Gastroesophageal sphincter (tissue), 4 donors: Measurements from ENCODE around the gene CHST8. TPM values are rescaled to one million over a fixed set of nuclear protein-coding genes. Genes with fewer than 3 reads are reported as not detected.
A peak's percentile ranks its signal among the peaks of the same experiment; 100 is the strongest.

ENCODE experiments used
- ATAC-seq: fragments of 150-250 bp; one replicate; pipeline ENCODE4 v1.9.1; 2016; ENCODE audit warnings: mild to moderate bottlenecking, moderate library complexity
- H3K27ac ChIP-seq, 4 donors: fragments of 200-600 bp; sonication (generic) in 3 of 4; 1 replicate in 3 of 4; 2 replicates in 1 of 4; pipeline ENCODE4 v1.5.1; 2016 to 2019
- H3K27me3 ChIP-seq: fragments of 200-600 bp; sonication (generic); one replicate; pipeline ENCODE4 v1.5.1; 2019
- H3K36me3 ChIP-seq, 2 donors: fragments of 200-600 bp; sonication (generic); one replicate each; pipeline ENCODE4 v1.5.1; 2019; ENCODE audit warnings: control low read depth in 1 of 2
- H3K4me1 ChIP-seq, 3 donors: fragments of 200-600 bp; sonication (generic); 1 replicate in 2 of 3; 2 replicates in 1 of 3; pipeline ENCODE4 v1.5.1; 2016 to 2019; ENCODE audit warnings: control low read depth in 2 of 3
- H3K4me3 ChIP-seq, 2 donors: fragments of 200-600 bp; sonication (generic); one replicate each; pipeline ENCODE4 v1.5.1; 2019; ENCODE audit warnings: mild to moderate bottlenecking in 1 of 2, moderate library complexity in 1 of 2
- H3K9me3 ChIP-seq, 3 donors: fragments of 200-600 bp; sonication (generic); one replicate each; pipeline ENCODE4 v1.5.1; 2017 to 2019; ENCODE audit warnings: control low read depth in 2 of 3
- CTCF ChIP-seq, 4 experiments: fragments of 200-600 bp in 2 of 4; fragments of 450-650 bp in 2 of 4; sonication (generic) in 1 of 4; IDR thresholded peaks; one replicate each; pipeline ENCODE4 v1.5.1; 2017 to 2019; ENCODE audit warnings: antibody characterized with exemption in 4 of 4, mild to moderate bottlenecking in 2 of 4, moderate library complexity in 2 of 4
- EP300 ChIP-seq: sonication (generic); formaldehyde crosslinking; IDR thresholded peaks from one replicate; pipeline ENCODE4 v1.6.1; 2017; ENCODE audit warnings: antibody characterized with exemption, mild to moderate bottlenecking
- POLR2A ChIP-seq, 2 donors: fragments of 450-650 bp; IDR thresholded peaks; one replicate each; pipeline ENCODE4 v1.6.1; 2017; ENCODE audit warnings: antibody characterized with exemption in 2 of 2, mild to moderate bottlenecking in 2 of 2, moderate library complexity in 1 of 2
- POLR2AphosphoS5 ChIP-seq: sonication (generic); formaldehyde crosslinking; IDR thresholded peaks from one replicate; pipeline ENCODE4 v1.6.1; 2017; ENCODE audit warnings: antibody characterized with exemption
- WGBS, 2 donors: methylation state at CpG; one replicate each; pipeline ENCODE4 v1.1.5; 2018; ENCODE audit warnings: low coverage in 1 of 2; 5-methylcytosine and 5-hydroxymethylcytosine counted together
- total RNA-seq, 4 donors: library from RNA; depleted of rRNA; stranded (reverse); fragments of >200 nt; gene quantifications; one replicate each; pipeline ENCODE4 v1.1.0, GENCODE V29; 2016

Gene CHST8
- total RNA-seq, 4 donors from 2014 or later: 0.16 to 0.66 (median 0.54) TPM; not detected in 1

DNA sequence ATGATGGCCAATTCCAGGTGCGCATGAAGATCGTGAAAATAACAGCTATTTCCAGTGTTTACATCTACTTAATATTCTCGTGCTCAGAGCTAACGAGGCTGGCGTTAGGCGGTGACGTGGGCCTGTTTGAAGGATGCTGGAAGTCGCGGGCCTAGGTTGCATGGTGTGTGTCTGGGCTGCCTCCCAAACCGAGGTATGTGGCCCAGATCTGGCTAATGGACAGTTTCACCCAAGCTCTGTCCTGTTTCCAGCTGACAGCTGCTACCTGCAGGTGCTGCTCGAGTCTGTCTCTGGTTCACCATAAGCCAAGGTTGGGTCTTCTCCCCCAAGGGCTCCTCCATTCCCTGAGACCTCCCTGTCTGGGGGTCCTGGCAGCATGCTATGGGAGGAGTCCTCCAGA lies 134.4 kb downstream of the CHST8 start:
- H3K27me3 ChIP-seq: peaks cover 23% of the 10 kb centered on the region
- no peaks in the 10 kb centered on the region for H3K9me3 ChIP-seq
- whole genome bisulfite sequencing, 2 donors: 82% methylated on average over 10 of the region's 11 CpGs; no CpG with 5 or more reads in 1 of the 2 donors
- TF ChIP-seq POLR2AphosphoS5 (no peak), EP300 (no peak)
- ATAC-seq: no peak
- H3K4me1 ChIP-seq: peaks cover 0 to 16% (median 5%) of the 10 kb centered on the region in 3 donors
- no peak overlapping the region for H3K27ac ChIP-seq
- no peaks in the 10 kb centered on the region for H3K36me3 ChIP-seq
- no peak overlapping the region for H3K4me3 ChIP-seq

- H3K27me3 ChIP-seq: peaks cover 29% of the 10 kb centered on the region
- no peaks in the 10 kb centered on the region for H3K9me3 ChIP-seq
- WGBS, 2 donors: no CpG with 5 or more reads among the region's 12 CpGs
- peak overlapping the region in 1 of 4 donors; percentile 57 for H3K27ac ChIP-seq
- TF ChIP-seq EP300 (no peak), POLR2AphosphoS5 (no peak), POLR2A (IDR thresholded peaks at IDR 0.05) (no peak), CTCF (IDR thresholded peaks at IDR 0.05) (no peak)
- H3K4me3 ChIP-seq: no peak overlapping the region
- no peaks in the 10 kb centered on the region for H3K36me3 ChIP-seq
- H3K4me1 ChIP-seq: peaks cover 0 to 16% (median 5%) of the 10 kb centered on the region in 3 donors
- ATAC-seq: peak; percentile 70
Measured at GRCh38 chr19:33758541-33759013, 136.8 kb downstream of the CHST8 start.

DNA sequence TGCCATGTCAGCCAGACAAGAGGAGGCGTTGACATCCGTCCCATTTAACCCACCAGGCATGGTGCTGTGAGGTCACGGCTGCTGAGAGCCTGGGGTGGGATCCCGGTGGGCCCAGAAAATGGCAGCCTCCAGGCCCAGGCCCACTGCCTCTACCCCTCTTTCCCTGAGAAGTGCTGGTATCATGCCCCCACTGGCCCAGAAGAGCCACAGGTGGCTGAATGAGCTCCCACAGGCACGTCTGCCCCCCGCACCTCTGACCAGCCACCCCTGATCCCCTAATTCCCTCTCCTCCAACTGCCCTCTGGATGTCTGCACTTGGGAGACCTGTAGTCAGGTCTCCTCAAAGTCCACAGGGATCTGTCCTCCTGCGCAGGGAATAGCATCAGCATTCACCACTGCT lies 137.6 kb downstream of the CHST8 start:
- no peaks in the 10 kb centered on the region for H3K9me3 ChIP-seq
- peaks cover 0 to 16% (median 5%) of the 10 kb centered on the region in 3 donors for H3K4me1 ChIP-seq
- TF ChIP-seq POLR2AphosphoS5 (no peak), POLR2A (IDR thresholded peaks at IDR 0.05) (no peak), EP300 (no peak), CTCF (IDR thresholded peaks at IDR 0.05) (no peak)
- no peak for ATAC-seq
- no peak overlapping the region for H3K27ac ChIP-seq
- H3K4me3 ChIP-seq: no peak overlapping the region
- WGBS, 2 donors: no CpG with 5 or more reads among the region's 7 CpGs
- no peaks in the 10 kb centered on the region for H3K36me3 ChIP-seq
- H3K27me3 ChIP-seq: peaks cover 32% of the 10 kb centered on the region

- no peaks in the 10 kb centered on the region for H3K9me3 ChIP-seq
- H3K4me1 ChIP-seq: peaks cover 0 to 6% (median 2%) of the 10 kb centered on the region in 3 donors
- WGBS, 2 donors: 65 to 68% methylated on average over 4 to 5 of the region's 11 CpGs
- no peak overlapping the region for H3K4me3 ChIP-seq
- TF ChIP-seq POLR2A (IDR thresholded peaks at IDR 0.05) (no peak), EP300 (no peak), POLR2AphosphoS5 (no peak), CTCF (IDR thresholded peaks at IDR 0.05) (no peak)
- H3K27me3 ChIP-seq: peaks cover 59% of the 10 kb centered on the region
- no peaks in the 10 kb centered on the region for H3K36me3 ChIP-seq
- ATAC-seq: no peak
- H3K27ac ChIP-seq: no peak overlapping the region
Measured at GRCh38 chr19:33763633-33764371, 142.0 kb downstream of the CHST8 start.

DNA sequence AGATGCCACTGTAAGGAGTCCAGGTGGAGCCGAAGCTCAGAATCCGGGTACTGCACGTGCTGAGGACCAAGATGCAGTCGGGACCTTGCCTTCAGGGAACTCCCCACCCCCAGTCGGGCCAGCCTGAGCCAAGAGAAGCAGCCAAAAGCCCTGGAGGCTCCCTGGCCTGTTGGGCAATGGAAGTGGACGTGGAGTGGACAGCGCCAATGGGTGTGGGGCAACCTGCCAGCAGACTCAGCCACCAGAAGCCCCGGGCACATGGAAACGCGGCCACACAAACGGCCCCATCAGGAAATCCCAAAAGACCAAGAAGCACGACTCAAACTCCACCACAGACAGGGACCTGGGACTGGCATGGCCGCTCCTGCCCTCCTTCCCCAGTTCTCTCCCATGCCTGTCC lies 144.9 kb downstream of the CHST8 start:
- peaks cover 85% of the 10 kb centered on the region for H3K27me3 ChIP-seq
- WGBS, 2 donors: 62% methylated on average over 2 of the region's 13 CpGs; no CpG with 5 or more reads in 1 of the 2 donors
- H3K36me3 ChIP-seq: no peaks in the 10 kb centered on the region
- no peaks in the 10 kb centered on the region for H3K9me3 ChIP-seq
- H3K27ac ChIP-seq: no peak overlapping the region
- TF ChIP-seq POLR2A (IDR thresholded peaks at IDR 0.05) (no peak), CTCF (IDR thresholded peaks at IDR 0.05) (no peak), POLR2AphosphoS5 (no peak), EP300 (no peak)
- ATAC-seq: no peak
- H3K4me1 ChIP-seq: no peaks in the 10 kb centered on the region
- no peak overlapping the region for H3K4me3 ChIP-seq
